ENCODE measurements around the gene FYB2. TPM values are rescaled to one million over a fixed set of nuclear protein-coding genes. Genes with fewer than 3 reads are reported as not detected.

The FYB2 gene
- total and polyA plus RNA-seq, 5 experiments from 2014 or later = not detected

DNA sequence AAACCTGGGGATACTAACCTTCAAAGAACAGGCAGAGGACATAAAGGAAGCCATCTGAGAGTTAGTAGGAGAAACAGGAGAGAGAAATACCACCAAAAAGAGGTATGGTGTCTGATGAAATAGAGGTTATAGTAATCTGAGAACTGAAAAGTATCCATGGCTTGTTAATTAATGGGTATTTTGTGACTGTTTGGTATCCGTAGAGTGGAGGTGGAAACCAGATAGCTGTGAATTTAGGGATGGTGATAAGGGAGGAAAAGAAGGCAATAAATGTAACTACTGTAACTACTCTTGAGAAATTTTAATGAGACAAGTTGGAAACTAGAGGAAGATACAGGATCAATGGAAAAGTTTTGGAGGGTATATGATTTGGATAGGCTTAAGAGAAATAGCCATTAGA is 146.6 kb downstream of the FYB2 start:
- no peak overlapping the region for H3K27ac Mint-ChIP-seq
- no peak overlapping the region for H3K4me3 Mint-ChIP-seq

DNA sequence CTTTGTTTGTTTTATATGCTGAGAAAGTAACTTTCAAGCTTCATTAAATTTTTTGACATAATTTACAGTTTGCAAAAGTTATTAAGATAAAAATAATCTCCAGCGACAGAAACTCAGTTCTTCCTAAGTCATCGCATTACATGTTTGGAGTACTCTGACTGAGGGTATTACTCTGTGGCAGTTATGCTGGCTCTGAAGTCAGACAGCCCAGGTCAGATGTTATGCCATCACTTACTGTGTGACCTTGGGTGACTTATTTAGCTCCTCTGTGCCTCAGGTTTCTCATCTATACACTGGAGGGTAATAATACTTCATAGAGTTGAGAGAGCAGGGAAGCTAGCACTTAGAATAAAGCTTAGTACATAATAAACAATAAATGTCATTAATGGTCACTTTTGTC is 147.7 kb downstream of the FYB2 start:
- no peak for ATAC-seq
- no peaks in the 10 kb centered on the region for H3K36me3 Mint-ChIP-seq
- DNase-seq = no peak
- H3K4me1 Mint-ChIP-seq = no peaks in the 10 kb centered on the region
- no peaks in the 10 kb centered on the region for H3K9me3 Mint-ChIP-seq
- POLR2A ChIA-PET = no interaction called here
- H3K27me3 Mint-ChIP-seq = peaks cover 6 to 32% (median 11%) of the 10 kb centered on the region in 5 donors
- H3K4me3 Mint-ChIP-seq = no peak overlapping the region
- H3K27ac Mint-ChIP-seq = no peak overlapping the region

More for the DNA sequence above, 146.6 kb downstream of the FYB2 start:
- DNase-seq = no peak
- Mint-ChIP-seq H3K36me3 (no peaks in the 10 kb centered on the region), H3K4me1 (no peaks in the 10 kb centered on the region), H3K27me3 (peaks cover 6 to 32% (median 11%) of the 10 kb centered on the region in 5 donors), H3K9me3 (no peaks in the 10 kb centered on the region)
- ATAC-seq = no peak
- POLR2A ChIA-PET = no interaction called here

DNA sequence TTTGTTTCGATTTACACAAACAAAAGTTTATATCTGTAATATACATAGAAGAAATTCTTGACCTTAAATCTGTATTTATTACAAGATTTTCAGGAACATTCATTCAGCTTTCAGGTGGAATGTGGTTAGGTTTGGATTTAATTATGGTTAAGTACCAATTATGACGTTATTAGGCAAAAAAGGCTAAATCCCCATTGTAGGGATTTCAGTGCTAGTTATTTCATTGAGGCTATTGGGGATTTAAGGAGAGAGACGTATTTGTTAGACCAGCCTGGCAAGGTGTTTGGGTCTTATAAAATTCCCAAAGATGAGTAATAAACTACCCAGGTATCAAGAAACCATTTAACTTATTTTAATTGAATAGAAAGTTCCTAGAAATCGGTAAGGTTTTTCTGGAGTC is 148.1 kb downstream of the FYB2 start:
- POLR2A ChIA-PET = no interaction called here
- ATAC-seq = no peak
- H3K4me3 Mint-ChIP-seq = no peak overlapping the region

DNA sequence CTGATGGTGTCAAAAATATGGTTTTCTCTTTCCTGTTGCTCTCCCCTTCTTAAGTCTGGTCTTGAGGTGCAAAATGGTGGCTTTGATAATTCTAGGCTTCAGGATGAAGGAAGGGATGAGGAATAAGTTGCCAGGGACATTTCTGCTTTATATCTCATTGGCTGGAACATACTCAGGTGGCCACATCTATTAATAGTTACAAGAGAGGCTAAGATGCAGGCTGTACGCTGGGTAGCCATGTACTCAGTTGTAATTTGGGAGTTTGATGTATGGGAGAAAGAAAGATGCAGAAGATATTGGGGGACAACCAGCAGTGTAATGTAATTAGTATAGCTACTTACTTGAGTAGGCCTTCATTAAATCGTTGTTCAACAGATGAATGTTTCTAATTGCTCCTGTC is 148.9 kb downstream of the FYB2 start:
- H3K27me3 Mint-ChIP-seq = peaks cover 9 to 44% (median 18%) of the 10 kb centered on the region in 5 donors
- DNase-seq (no peak), ATAC-seq (no peak)
- no peaks in the 10 kb centered on the region for H3K4me1 Mint-ChIP-seq
- POLR2A ChIA-PET = no interaction called here
- H3K27ac Mint-ChIP-seq = no peak overlapping the region
- H3K4me3 Mint-ChIP-seq = no peak overlapping the region
- H3K36me3 Mint-ChIP-seq = no peaks in the 10 kb centered on the region
- no peaks in the 10 kb centered on the region for H3K9me3 Mint-ChIP-seq

More for the DNA sequence above, 148.1 kb downstream of the FYB2 start:
- Mint-ChIP-seq H3K4me1 (no peaks in the 10 kb centered on the region), H3K27ac (no peak overlapping the region), H3K27me3 (peaks cover 9 to 36% (median 15%) of the 10 kb centered on the region in 5 donors), H3K36me3 (no peaks in the 10 kb centered on the region), H3K9me3 (no peaks in the 10 kb centered on the region)
- no peak for DNase-seq

Other genes starting within 250 kb of the FYB2 start
- not detected for gene PLPP3, start 239.8 kb downstream of the FYB2 start, total RNA-seq
- gene PLPP3, start 239.8 kb downstream of the FYB2 start, polyA plus RNA-seq = not detected
- not detected for gene PRKAA2, start 174.1 kb downstream of the FYB2 start, total RNA-seq
- gene PRKAA2, start 174.1 kb downstream of the FYB2 start, polyA plus RNA-seq = not detected
- gene C8A, start 35.4 kb upstream of the FYB2 start, total RNA-seq = not detected
- gene C8A, start 35.4 kb upstream of the FYB2 start, polyA plus RNA-seq = not detected
- gene C8B, start 146.6 kb upstream of the FYB2 start, total RNA-seq = not detected
- gene C8B, start 146.6 kb upstream of the FYB2 start, polyA plus RNA-seq = not detected